Measurements from ENCODE around the gene SNF8.

Gene SNF8

GRCh38 chr17:48985436-48986245 lies 41.0 kb upstream of the SNF8 start:
- H3K4me3 ChIP-seq (ENCODE audit: low read depth, low read length): no peak overlapping the region
- DNase-seq (ENCODE audit: low read depth): no peak
- in situ Hi-C loops (cut with HindIII; ENCODE audit: low sequenced_read_pairs): no loop called here
- no peak for TF ChIP-seq CTCF (IDR thresholded peaks at IDR 0.05; ENCODE audit: low read depth, low read length, missing control alignments)

- TF ChIP-seq CTCF (IDR thresholded peaks at IDR 0.05; ENCODE audit: low read depth, low read length, missing control alignments): no peak
- no peak for DNase-seq (ENCODE audit: low read depth)
- in situ Hi-C loops (cut with HindIII; ENCODE audit: low sequenced_read_pairs): no loop called here
- H3K4me3 ChIP-seq (ENCODE audit: low read depth, low read length): no peak overlapping the region
Measured at GRCh38 chr17:48981927-48982539, 37.4 kb upstream of the SNF8 start.

GRCh38 chr17:48973806-48974205 lies 29.2 kb upstream of the SNF8 start:
- in situ Hi-C loops (cut with HindIII; ENCODE audit: low sequenced_read_pairs): no loop called here
- no peak for TF ChIP-seq CTCF (IDR thresholded peaks at IDR 0.05; ENCODE audit: low read depth, low read length, missing control alignments)
- no peak for DNase-seq (ENCODE audit: low read depth)
- H3K4me3 ChIP-seq (ENCODE audit: low read depth, low read length): no peak overlapping the region

- no peak overlapping the region for H3K4me3 ChIP-seq (ENCODE audit: low read depth, low read length)
- TF ChIP-seq CTCF (IDR thresholded peaks at IDR 0.05; ENCODE audit: low read depth, low read length, missing control alignments): no peak
- no peak for DNase-seq (ENCODE audit: low read depth)
- in situ Hi-C loops (cut with HindIII; ENCODE audit: low sequenced_read_pairs): no loop called here
Measured at GRCh38 chr17:48972749-48973097, 28.1 kb upstream of the SNF8 start.

GRCh38 chr17:48970865-48971687 lies 26.4 kb upstream of the SNF8 start:
- in situ Hi-C loops (cut with HindIII; ENCODE audit: low sequenced_read_pairs): no loop called here
- H3K4me3 ChIP-seq (ENCODE audit: low read depth, low read length): no peak overlapping the region
- no peak for TF ChIP-seq CTCF (IDR thresholded peaks at IDR 0.05; ENCODE audit: low read depth, low read length, missing control alignments)
- DNase-seq (ENCODE audit: low read depth): no peak

- in situ Hi-C loops (cut with HindIII; ENCODE audit: low sequenced_read_pairs): no loop called here
- H3K4me3 ChIP-seq (ENCODE audit: low read depth, low read length): no peak overlapping the region
- DNase-seq (ENCODE audit: low read depth): no peak
- no peak for TF ChIP-seq CTCF (IDR thresholded peaks at IDR 0.05; ENCODE audit: low read depth, low read length, missing control alignments)
Measured at GRCh38 chr17:48970224-48970623, 25.6 kb upstream of the SNF8 start.
